ENCODE measurements around the gene TMOD1. TPM values are rescaled to one million over a fixed set of nuclear protein-coding genes. Genes with fewer than 3 reads are reported as not detected.

TMOD1 gene
- total RNA-seq, 1 experiment from 2014 or later, result 1.0 TPM

- POLR2A ChIA-PET, result no interaction called here
- TF ChIP-seq MLX (CRISPR knock-in tag; IDR thresholded peaks at IDR 0.05) (no peak), ZNF396 (CRISPR knock-in tag; IDR thresholded peaks at IDR 0.05; ENCODE audit: borderline replicate concordance) (no peak), STAT6 (CRISPR knock-in tag; conservative IDR thresholded peaks at IDR 0.05; ENCODE audit: low read depth) (no peak), PRRX2 (CRISPR knock-in tag; IDR thresholded peaks at IDR 0.05) (no peak), ESRRA (CRISPR knock-in tag; IDR thresholded peaks at IDR 0.05; ENCODE audit: borderline replicate concordance) (no peak), ATF3 (CRISPR knock-in tag; conservative IDR thresholded peaks at IDR 0.05) (no peak), ELF4 (CRISPR knock-in tag; IDR thresholded peaks at IDR 0.05; ENCODE audit: low read depth) (no peak), ZNF423 (CRISPR knock-in tag; IDR thresholded peaks at IDR 0.05) (no peak), ARID4B (CRISPR knock-in tag; IDR thresholded peaks at IDR 0.05; ENCODE audit: borderline replicate concordance) (no peak), CDX4 (CRISPR knock-in tag; IDR thresholded peaks at IDR 0.05; ENCODE audit: borderline replicate concordance) (no peak), CTCF (IDR thresholded peaks at IDR 0.05) (no peak), NR2C2 (CRISPR knock-in tag; IDR thresholded peaks at IDR 0.05) (no peak)
- CTCF ChIA-PET, result no interaction called here
- Mint-ChIP-seq H3K27ac (no peak overlapping the region), H3K9me3 (no peaks in the 10 kb centered on the region), H3K36me3 (no peaks in the 10 kb centered on the region), H3K4me3 (no peak overlapping the region), H3K4me1 (peaks cover 2% of the 10 kb centered on the region; the same call in 1 of the 2 replicates), H3K27me3 (ENCODE audit: low read depth) (no peaks in the 10 kb centered on the region)
- ATAC-seq (no peak), DNase-seq (ENCODE audit: low spot score) (no peak)
These were observed 49.8 kb downstream of the TMOD1 start for GRCh38 chr9:97551308-97551707.

GRCh38 chr9:97553141-97553540 is 51.7 kb downstream of the TMOD1 start:
- H3K36me3 Mint-ChIP-seq, result no peaks in the 10 kb centered on the region
- ATAC-seq (no peak), DNase-seq (ENCODE audit: low spot score) (no peak)
- no peaks in the 10 kb centered on the region for H3K9me3 Mint-ChIP-seq
- POLR2A ChIA-PET, result no interaction called here
- CTCF ChIA-PET, result no interaction called here
- no peak overlapping the region for H3K27ac Mint-ChIP-seq
- H3K27me3 Mint-ChIP-seq (ENCODE audit: low read depth), result no peaks in the 10 kb centered on the region
- no peak overlapping the region for H3K4me3 Mint-ChIP-seq
- peaks cover 17% of the 10 kb centered on the region for H3K4me1 Mint-ChIP-seq
- TF ChIP-seq HMGA2 (CRISPR knock-in tag; IDR thresholded peaks at IDR 0.05) (no peak), GTF2I (CRISPR knock-in tag; conservative IDR thresholded peaks at IDR 0.05) (no peak), STAT6 (CRISPR knock-in tag; conservative IDR thresholded peaks at IDR 0.05; ENCODE audit: low read depth) (no peak), ZNF317 (CRISPR knock-in tag; IDR thresholded peaks at IDR 0.05; ENCODE audit: borderline replicate concordance, low read depth) (no peak), ATF6 (CRISPR knock-in tag; IDR thresholded peaks at IDR 0.05) (no peak), TCF7 (CRISPR knock-in tag; IDR thresholded peaks at IDR 0.05; ENCODE audit: low read depth) (no peak), FOXK1 (CRISPR knock-in tag; IDR thresholded peaks at IDR 0.05) (no peak), NFYB (CRISPR knock-in tag; conservative IDR thresholded peaks at IDR 0.05; ENCODE audit: low read depth) (no peak)

Data from WTC11 (cell line).